HG03175 (cell line): ENCODE measurements around the gene SPRED2.

Experiments used
- ATAC-seq: cut with Tn5 transposase; IDR thresholded peaks from one replicate; pipeline ENCODE4 v1.9.1; 2021; ENCODE audit warnings: mild to moderate bottlenecking, moderate library complexity; ENCODE audit not compliant: unreplicated experiment

SPRED2 gene

GRCh38 chr2:65287364-65287763 lies 145.0 kb downstream of the SPRED2 start:
- no peak for ATAC-seq

GRCh38 chr2:65282477-65283053 lies 149.8 kb downstream of the SPRED2 start:
- ATAC-seq, result no peak

- no peak for ATAC-seq
Measured at GRCh38 chr2:65281627-65282351, 150.6 kb downstream of the SPRED2 start.

GRCh38 chr2:65279756-65280155 lies 152.6 kb downstream of the SPRED2 start:
- no peak for ATAC-seq

GRCh38 chr2:65278531-65278981 lies 153.8 kb downstream of the SPRED2 start:
- ATAC-seq, result no peak

GRCh38 chr2:65277791-65278483 lies 154.5 kb downstream of the SPRED2 start:
- no peak for ATAC-seq

GRCh38 chr2:65277118-65277517 lies 155.3 kb downstream of the SPRED2 start:
- no peak for ATAC-seq

- ATAC-seq, result no peak
Measured at GRCh38 chr2:65276609-65277008, 155.8 kb downstream of the SPRED2 start.

GRCh38 chr2:65275141-65275915 lies 157.1 kb downstream of the SPRED2 start:
- no peak for ATAC-seq

- no peak for ATAC-seq
Measured at GRCh38 chr2:65273344-65273743, 159.1 kb downstream of the SPRED2 start.

GRCh38 chr2:65268957-65269356 lies 163.4 kb downstream of the SPRED2 start:
- ATAC-seq, result no peak

- no peak for ATAC-seq
Measured at GRCh38 chr2:65267008-65267407, 165.4 kb downstream of the SPRED2 start.

- no peak for ATAC-seq
Measured at GRCh38 chr2:65265671-65266045, 166.7 kb downstream of the SPRED2 start.

GRCh38 chr2:65264821-65265670 lies 167.4 kb downstream of the SPRED2 start:
- no peak for ATAC-seq

- ATAC-seq, result no peak
Measured at GRCh38 chr2:65263986-65264385, 168.4 kb downstream of the SPRED2 start.

- no peak for ATAC-seq
Measured at GRCh38 chr2:65263262-65263661, 169.1 kb downstream of the SPRED2 start.

GRCh38 chr2:65261676-65262075 lies 170.7 kb downstream of the SPRED2 start:
- no peak for ATAC-seq
